Mesenchymal stem cell (in vitro differentiated cells and primary cell): ENCODE data around the gene FCHO1.

Experiments used
- DNase-seq: peaks from one replicate; pipeline ENCODE4 v3.0.0-alpha.2; 2013
- H2AFZ ChIP-seq: one replicate; pipeline ENCODE4 v1.6.1; 2013; ENCODE audit warnings: low read depth, mild to moderate bottlenecking, control low read depth, inconsistent platforms, low read length, moderate library complexity
- H2AK5ac ChIP-seq: 2 replicates; pipeline ENCODE4 v1.6.1; 2013; ENCODE audit warnings: low read length, moderate library complexity, mild to moderate bottlenecking, inconsistent platforms; ENCODE audit not compliant: severe bottlenecking
- H2BK120ac ChIP-seq: one replicate; pipeline ENCODE4 v1.6.1; 2013; ENCODE audit warnings: low read depth, mild to moderate bottlenecking, inconsistent platforms, low read length, moderate library complexity
- H2BK12ac ChIP-seq, 2 experiments: one replicate each; pipeline ENCODE4 v1.6.1; 2013; ENCODE audit warnings: inconsistent platforms in 2 of 2, low read length in 2 of 2, mild to moderate bottlenecking in 2 of 2, moderate library complexity in 2 of 2, control low read depth in 1 of 2
- H2BK15ac ChIP-seq: one replicate; pipeline ENCODE4 v1.6.1; 2013; ENCODE audit warnings: mild to moderate bottlenecking, low read depth, inconsistent platforms; ENCODE audit not compliant: poor library complexity, severe bottlenecking
- H2BK5ac ChIP-seq: 2 replicates; pipeline ENCODE4 v1.6.1; 2013; ENCODE audit warnings: low read depth, mild to moderate bottlenecking, low read length, control low read depth, inconsistent platforms; ENCODE audit not compliant: poor library complexity, severe bottlenecking
- H3K14ac ChIP-seq, 2 experiments: one replicate each; pipeline ENCODE4 v1.6.1; 2013; ENCODE audit warnings: inconsistent platforms in 2 of 2, low read length in 2 of 2, control low read depth in 1 of 2, mild to moderate bottlenecking in 1 of 2, moderate library complexity in 1 of 2
- H3K18ac ChIP-seq, 2 experiments: one replicate each; pipeline ENCODE4 v1.6.1; 2013; ENCODE audit warnings: inconsistent platforms in 2 of 2, low read length in 2 of 2, control low read depth in 1 of 2, low read depth in 1 of 2, mild to moderate bottlenecking in 1 of 2
- H3K23ac ChIP-seq, 2 experiments: one replicate each; pipeline ENCODE4 v1.6.1; 2013; ENCODE audit warnings: inconsistent platforms in 2 of 2, low read length in 2 of 2, mild to moderate bottlenecking in 2 of 2, moderate library complexity in 2 of 2, control low read depth in 1 of 2
- H3K27ac ChIP-seq: 2 replicates; pipeline ENCODE4 v1.5.1; 2013; ENCODE audit warnings: mild to moderate bottlenecking, moderate library complexity, low read length, control low read depth, inconsistent platforms; ENCODE audit not compliant: poor library complexity, severe bottlenecking
- H3K27me3 ChIP-seq, 2 experiments: 2 replicates each; pipeline versions ENCODE4 v1.6.1 to v1.7.0; 2013; ENCODE audit warnings: low read length in 2 of 2, mild to moderate bottlenecking in 2 of 2, moderate library complexity in 2 of 2, control low read depth in 1 of 2, inconsistent platforms in 1 of 2; ENCODE audit not compliant: control insufficient read depth in 1 of 2, insufficient read depth in 1 of 2
- H3K36me3 ChIP-seq, 2 experiments: 2 replicates each; pipeline versions ENCODE4 v1.6.1 to v1.7.0; 2013; ENCODE audit warnings: low read length in 2 of 2, control low read depth in 1 of 2, inconsistent platforms in 1 of 2, low read depth in 1 of 2, mild to moderate bottlenecking in 1 of 2; ENCODE audit not compliant: insufficient read depth in 2 of 2, control insufficient read depth in 1 of 2
- H3K4ac ChIP-seq, 2 experiments: one replicate each; pipeline ENCODE4 v1.6.1; 2013; ENCODE audit warnings: inconsistent platforms in 2 of 2, low read length in 2 of 2, mild to moderate bottlenecking in 2 of 2, moderate library complexity in 2 of 2, control low read depth in 1 of 2, low read depth in 1 of 2
- H3K4me1 ChIP-seq: 2 replicates; pipeline ENCODE4 v1.6.1; 2013; ENCODE audit warnings: low read depth, low read length, control low read depth; ENCODE audit not compliant: control insufficient read depth, insufficient read depth
- H3K4me2 ChIP-seq: 2 replicates; pipeline ENCODE4 v1.6.1; 2013; ENCODE audit warnings: low read length, mild to moderate bottlenecking, inconsistent platforms; ENCODE audit not compliant: poor library complexity, severe bottlenecking
- H3K4me3 ChIP-seq, 2 experiments: 2 replicates each; pipeline versions ENCODE4 v1.5.1 to v1.7.0; 2013; ENCODE audit warnings: low read length in 2 of 2, mild to moderate bottlenecking in 2 of 2, control low read depth in 1 of 2, low read depth in 1 of 2; ENCODE audit not compliant: insufficient read depth in 1 of 2
- H3K79me1 ChIP-seq: replicated peaks from 2 replicates; pipeline ENCODE4 v1.6.1; 2013; ENCODE audit warnings: mild to moderate bottlenecking, control low read depth, low read length, inconsistent platforms; ENCODE audit not compliant: poor library complexity, severe bottlenecking
- H3K9ac ChIP-seq: 2 replicates; pipeline ENCODE4 v1.7.0; 2013; ENCODE audit warnings: mild to moderate bottlenecking, low read length, moderate library complexity
- H3K9me3 ChIP-seq: 2 replicates; pipeline ENCODE4 v1.7.0; 2013; ENCODE audit warnings: mild to moderate bottlenecking, low read length; ENCODE audit not compliant: control insufficient read depth
- H4K8ac ChIP-seq: one replicate; pipeline ENCODE4 v1.6.1; 2013; ENCODE audit warnings: inconsistent platforms, mild to moderate bottlenecking, low read length, moderate library complexity
- H4K91ac ChIP-seq: one replicate; pipeline ENCODE4 v1.6.1; 2013; ENCODE audit warnings: mild to moderate bottlenecking, low read length, inconsistent platforms
- WGBS: methylation state at CpG from one replicate; pipeline ENCODE4 v1.1.7; 2013; ENCODE audit warnings: mixed read lengths; 5-methylcytosine and 5-hydroxymethylcytosine counted together

FCHO1 gene

DNA sequence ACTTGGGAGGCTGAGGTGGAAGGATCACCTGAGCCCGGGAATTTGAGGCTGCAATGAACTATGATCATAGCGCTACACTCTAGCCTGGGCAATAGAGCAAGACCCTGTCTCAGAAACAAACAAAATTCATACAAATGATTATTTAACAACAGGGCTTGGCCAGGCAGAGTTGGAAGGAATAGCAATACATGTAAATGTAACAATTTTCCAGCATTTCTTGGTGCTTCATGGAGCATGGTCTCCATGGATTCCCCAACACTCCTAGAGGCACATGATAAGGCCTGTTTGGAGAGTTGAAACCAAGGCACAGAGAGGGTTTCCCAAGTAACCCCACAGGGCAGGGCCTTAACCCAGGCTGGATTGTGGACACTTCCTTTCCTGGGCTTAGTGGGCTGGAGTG lies 59.8 kb downstream of the FCHO1 start:
- Histone ChIP-seq H2AK5ac (no peak overlapping the region), H3K18ac (no peak overlapping the region), H3K4ac (no peak overlapping the region), H3K23ac (no peak overlapping the region), H3K36me3 (no peaks in the 10 kb centered on the region), H2BK5ac (no peak overlapping the region), H2BK12ac (no peak overlapping the region), H3K4me2 (no peak overlapping the region), H3K9me3 (peaks cover 6% of the 10 kb centered on the region), H3K9ac (no peak overlapping the region), H2AFZ (no peak overlapping the region), H3K14ac (no peak overlapping the region), H2BK120ac (no peak overlapping the region), H3K4me3 (no peak overlapping the region), H2BK15ac (no peak overlapping the region), H3K4me1 (no peaks in the 10 kb centered on the region), H3K27me3 (peaks cover 9 to 48% of the 10 kb centered on the region in 2 experiments), H4K91ac (no peak overlapping the region), H3K79me1 (no peaks in the 10 kb centered on the region), H3K27ac (no peak overlapping the region), H4K8ac (no peak overlapping the region)
- no peak for DNase-seq
- WGBS = 78% methylated on average over 1 of the region's 2 CpGs

DNA sequence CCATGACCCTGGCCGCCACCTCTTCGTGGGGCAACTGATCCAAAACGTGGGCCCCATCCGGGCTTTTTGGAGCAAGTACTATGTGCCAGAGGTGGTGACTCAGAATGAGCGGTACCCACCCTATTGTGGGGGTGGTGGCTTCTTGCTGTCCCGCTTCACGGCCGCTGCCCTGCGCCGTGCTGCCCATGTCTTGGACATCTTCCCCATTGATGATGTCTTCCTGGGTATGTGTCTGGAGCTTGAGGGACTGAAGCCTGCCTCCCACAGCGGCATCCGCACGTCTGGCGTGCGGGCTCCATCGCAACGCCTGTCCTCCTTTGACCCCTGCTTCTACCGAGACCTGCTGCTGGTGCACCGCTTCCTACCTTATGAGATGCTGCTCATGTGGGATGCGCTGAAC lies 60.4 kb downstream of the FCHO1 start:
- Histone ChIP-seq H3K9me3 (peaks cover 10% of the 10 kb centered on the region), H2AK5ac (no peak overlapping the region), H2BK15ac (no peak overlapping the region), H4K8ac (no peak overlapping the region), H3K4me1 (no peaks in the 10 kb centered on the region), H2BK120ac (no peak overlapping the region), H3K36me3 (no peaks in the 10 kb centered on the region), H3K14ac (no peak overlapping the region), H3K27me3 (peaks cover 9 to 54% of the 10 kb centered on the region in 2 experiments), H2BK12ac (no peak overlapping the region), H2AFZ (no peak overlapping the region), H4K91ac (no peak overlapping the region), H3K4me3 (no peak overlapping the region), H3K79me1 (no peaks in the 10 kb centered on the region), H3K4ac (no peak overlapping the region), H3K27ac (no peak overlapping the region), H3K23ac (no peak overlapping the region), H3K18ac (no peak overlapping the region), H2BK5ac (no peak overlapping the region), H3K4me2 (no peak overlapping the region), H3K9ac (no peak overlapping the region)
- DNase-seq = no peak
- 87% methylated on average over 20 of the region's 20 CpGs for WGBS

DNA sequence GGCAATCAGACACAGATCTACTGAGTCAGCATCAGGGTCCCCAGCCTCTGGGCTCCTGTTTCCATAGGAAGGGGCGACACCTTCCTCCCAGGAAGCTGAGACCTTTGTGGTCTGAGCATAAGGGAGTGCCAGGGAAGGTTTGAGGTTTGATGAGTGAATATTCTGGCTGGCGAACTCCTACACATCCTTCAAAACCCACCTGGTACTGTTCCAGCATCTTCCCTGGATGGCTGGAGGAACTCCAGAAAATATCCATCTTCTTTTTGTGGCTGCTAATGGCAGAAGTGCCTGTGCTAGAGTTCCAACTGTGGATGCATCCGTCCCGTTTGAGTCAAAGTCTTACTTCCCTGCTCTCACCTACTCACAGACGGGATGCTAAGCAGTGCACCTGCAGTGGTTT lies 60.8 kb downstream of the FCHO1 start:
- Histone ChIP-seq H3K4ac (no peak overlapping the region), H3K4me3 (no peak overlapping the region), H3K18ac (no peak overlapping the region), H2BK12ac (no peak overlapping the region), H3K79me1 (no peaks in the 10 kb centered on the region), H3K9ac (no peak overlapping the region), H2BK120ac (no peak overlapping the region), H3K27ac (no peak overlapping the region), H3K4me1 (no peaks in the 10 kb centered on the region), H2AFZ (no peak overlapping the region), H3K4me2 (no peak overlapping the region), H2AK5ac (no peak overlapping the region), H3K36me3 (no peaks in the 10 kb centered on the region), H3K27me3 (peaks cover 9 to 57% of the 10 kb centered on the region in 2 experiments), H4K91ac (no peak overlapping the region), H4K8ac (no peak overlapping the region), H2BK15ac (no peak overlapping the region), H3K14ac (no peak overlapping the region), H3K9me3 (peaks cover 10% of the 10 kb centered on the region), H3K23ac (no peak overlapping the region), H2BK5ac (no peak overlapping the region)
- DNase-seq = no peak
- WGBS = 77% methylated on average over 4 of the region's 5 CpGs

DNA sequence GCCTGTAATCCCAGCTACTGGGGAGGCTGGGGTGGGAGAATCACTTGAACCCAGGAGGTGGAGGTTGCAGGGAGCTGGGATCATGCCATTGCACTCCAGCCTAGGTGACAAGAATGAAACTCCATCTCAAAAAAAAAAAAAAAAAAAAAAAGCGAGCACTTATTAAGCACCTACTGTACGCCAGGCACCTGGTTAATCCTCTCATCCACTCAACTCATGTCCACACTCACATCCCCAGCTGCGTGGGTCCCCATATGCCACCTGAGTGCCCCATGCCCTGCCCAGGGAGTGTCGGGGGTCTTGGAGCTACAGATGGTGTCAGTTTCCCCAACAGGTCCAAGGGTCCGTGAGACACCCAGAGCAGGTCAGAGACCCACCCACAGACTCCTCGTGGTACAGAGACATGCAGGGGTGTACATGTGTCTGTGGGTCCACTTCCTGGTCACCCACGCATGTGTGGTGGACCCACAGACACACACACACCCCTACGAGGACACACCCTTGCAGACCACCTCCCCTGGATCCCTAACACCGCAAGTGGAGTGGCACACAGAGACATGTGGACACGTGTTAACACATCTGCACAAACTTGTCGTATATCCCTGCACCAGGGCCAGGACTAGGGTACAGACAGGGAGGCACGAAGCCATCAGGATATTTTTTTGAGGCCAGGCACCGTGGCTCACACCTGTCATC lies 66.5 kb downstream of the FCHO1 start:
- H4K91ac ChIP-seq = peak overlapping the region; percentile 27
- no peak overlapping the region for H3K14ac ChIP-seq
- H3K18ac ChIP-seq = no peak overlapping the region
- no peak overlapping the region for H4K8ac ChIP-seq
- H3K4ac ChIP-seq = no peak overlapping the region
- H2BK15ac ChIP-seq = no peak overlapping the region
- peaks cover 4% of the 10 kb centered on the region for H3K9me3 ChIP-seq
- no peak overlapping the region for H2BK5ac ChIP-seq
- no peak overlapping the region for H3K27ac ChIP-seq
- no peak overlapping the region for H2AK5ac ChIP-seq
- DNase-seq = no peak
- H2BK120ac ChIP-seq = no peak overlapping the region
- H3K4me1 ChIP-seq = no peaks in the 10 kb centered on the region
- H2BK12ac ChIP-seq = no peak overlapping the region
- peaks cover 4 to 30% of the 10 kb centered on the region in 2 experiments for H3K27me3 ChIP-seq
- no peaks in the 10 kb centered on the region for H3K36me3 ChIP-seq
- no peak overlapping the region for H3K4me2 ChIP-seq
- 76% methylated on average over 12 of the region's 13 CpGs for whole genome bisulfite sequencing
- H3K4me3 ChIP-seq = no peak overlapping the region
- no peaks in the 10 kb centered on the region for H3K79me1 ChIP-seq
- no peak overlapping the region for H3K23ac ChIP-seq
- no peak overlapping the region for H2AFZ ChIP-seq
- no peak overlapping the region for H3K9ac ChIP-seq
